ENCODE results near the gene RAPGEF6. TPM values are rescaled to one million over a fixed set of nuclear protein-coding genes. Genes with fewer than 3 reads are reported as not detected.
"Not testable (repeated sequence)": the region's sequence is repeated elsewhere in the genome, so short reads cannot be mapped to it uniquely, and the experiment has no call there.

RAPGEF6 gene
- total and polyA plus RNA-seq, 12 donors: 1.5 to 16.3 (median 10.9) TPM

GRCh38 chr5:131622633-131623032 lies 12.4 kb downstream of the RAPGEF6 start:
- ATAC-seq (no peak), DNase-seq (no peak)
- no peak overlapping the region for H3K4me3 ChIP-seq
- no peak for TF ChIP-seq CTCF (IDR thresholded peaks at IDR 0.05)
- WGBS, 2 donors: 75 to 76% methylated on average over 2 of the region's 2 CpGs
- no peaks in the 10 kb centered on the region for H3K9me3 ChIP-seq
- peaks cover 0 to 54% (median 26%) of the 10 kb centered on the region in 9 donors for H3K4me1 ChIP-seq
- H3K36me3 ChIP-seq: no peaks in the 10 kb centered on the region
- H3K27ac ChIP-seq: no peak overlapping the region
- H3K27me3 ChIP-seq: no peaks in the 10 kb centered on the region
- intact Hi-C loops (cut with DNase I): no loop called here

- intact Hi-C loops (cut with DNase I); ATAC-seq; DNase-seq; H3K36me3 ChIP-seq; H3K4me3 ChIP-seq; H3K27ac ChIP-seq; H3K9me3 ChIP-seq; H3K27me3 ChIP-seq: not testable (repeated sequence)
- WGBS, 2 donors: 100% methylated on average over 2 of the region's 2 CpGs
- H3K4me1 ChIP-seq: peaks cover 0 to 44% (median 17%) of the 10 kb centered on the region in 9 donors
Observed at GRCh38 chr5:131621164-131621563, 13.9 kb downstream of the RAPGEF6 start.

DNA sequence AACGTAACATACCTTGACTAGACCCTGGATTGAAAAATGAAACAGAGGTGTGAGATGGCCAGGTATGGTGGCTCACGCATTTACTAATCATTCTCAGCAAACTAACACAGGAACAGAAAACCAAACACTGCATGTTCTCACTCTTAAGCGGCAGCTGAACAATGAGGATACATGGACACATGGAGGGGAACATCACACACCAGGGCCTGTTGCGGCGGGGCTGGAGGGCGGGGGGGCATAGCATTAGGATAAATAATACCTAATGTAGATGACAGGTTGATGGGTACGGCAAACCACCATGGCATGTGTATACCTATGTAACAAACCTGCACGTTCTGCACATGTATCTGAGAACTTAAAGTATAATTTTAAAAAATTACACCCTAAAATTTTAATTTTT lies 15.9 kb downstream of the RAPGEF6 start:
- Histone ChIP-seq H3K27ac (no peak overlapping the region), H3K27me3 (no peaks in the 10 kb centered on the region), H3K4me3 (no peak overlapping the region), H3K4me1 (peaks cover 2 to 44% (median 17%) of the 10 kb centered on the region in 9 donors), H3K36me3 (no peaks in the 10 kb centered on the region), H3K9me3 (peaks cover 0 to 5% (median 0%) of the 10 kb centered on the region in 11 donors)
- intact Hi-C loops (cut with DNase I): no loop called here
- DNase-seq: no peak
- ATAC-seq: no peak
- TF ChIP-seq CTCF (IDR thresholded peaks at IDR 0.05): no peak
- 75 to 81% methylated on average over 8 of the region's 8 CpGs for WGBS, 2 donors

DNA sequence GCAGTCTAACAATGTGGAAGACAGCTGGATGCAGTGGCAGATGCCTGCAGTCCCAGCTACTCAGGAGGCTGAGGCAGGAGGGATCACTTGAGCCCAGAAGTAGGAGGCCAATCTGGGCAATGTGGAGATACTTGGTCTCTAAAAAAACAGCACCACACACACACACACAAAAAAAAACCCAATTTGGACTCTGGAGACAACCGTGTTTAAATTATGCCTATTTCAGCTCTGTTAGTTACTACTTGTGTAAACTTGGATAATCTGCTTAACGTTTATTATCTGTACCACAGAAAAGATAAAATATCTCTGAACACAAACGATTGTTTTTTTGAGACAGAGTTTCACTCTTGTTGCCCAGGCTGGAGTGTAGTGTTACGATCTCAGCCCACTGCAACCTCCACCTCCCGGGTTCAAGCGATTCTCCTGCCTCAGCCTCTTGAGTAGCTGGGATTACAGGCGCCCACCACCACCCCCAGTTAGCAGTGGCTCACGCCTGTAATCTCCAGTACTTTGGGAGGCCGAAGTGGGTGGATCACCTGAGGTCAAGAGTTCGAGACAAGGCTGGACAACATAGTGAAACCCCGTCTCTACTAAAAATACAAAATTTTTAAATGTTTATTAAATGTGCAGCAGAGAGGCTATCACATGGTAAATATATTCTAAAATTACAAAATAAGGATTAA lies 17.7 kb downstream of the RAPGEF6 start:
- DNase-seq (no peak), ATAC-seq (no peak)
- WGBS, 2 donors: 79 to 80% methylated on average over 11 of the region's 11 CpGs
- H3K27me3 ChIP-seq: no peaks in the 10 kb centered on the region
- peaks cover 0 to 5% (median 0%) of the 10 kb centered on the region in 11 donors for H3K9me3 ChIP-seq
- no peaks in the 10 kb centered on the region for H3K36me3 ChIP-seq
- intact Hi-C loops (cut with DNase I): no loop called here
- H3K4me3 ChIP-seq: no peak overlapping the region
- peaks cover 2 to 31% (median 17%) of the 10 kb centered on the region in 9 donors for H3K4me1 ChIP-seq
- TF ChIP-seq CTCF (IDR thresholded peaks at IDR 0.05): no peak
- no peak overlapping the region for H3K27ac ChIP-seq

GRCh38 chr5:131615957-131616356 lies 19.1 kb downstream of the RAPGEF6 start:
- DNase-seq (no peak), ATAC-seq (no peak)
- intact Hi-C loops (cut with DNase I): no loop called here
- 94 to 98% methylated on average over 2 of the region's 2 CpGs for WGBS, 2 donors
- TF ChIP-seq CTCF (IDR thresholded peaks at IDR 0.05): no peak
- no peak overlapping the region for H3K4me3 ChIP-seq
- H3K36me3 ChIP-seq: no peaks in the 10 kb centered on the region
- H3K27me3 ChIP-seq: no peaks in the 10 kb centered on the region
- H3K9me3 ChIP-seq: peaks cover 0 to 5% (median 0%) of the 10 kb centered on the region in 11 donors
- peak overlapping the region in 1 of 10 donors; percentile 32 for H3K27ac ChIP-seq
- peaks cover 2 to 29% (median 17%) of the 10 kb centered on the region in 9 donors for H3K4me1 ChIP-seq

All from heart right ventricle (tissue), 16 donors.